Measurements from ENCODE around the gene TECPR2.

DNA sequence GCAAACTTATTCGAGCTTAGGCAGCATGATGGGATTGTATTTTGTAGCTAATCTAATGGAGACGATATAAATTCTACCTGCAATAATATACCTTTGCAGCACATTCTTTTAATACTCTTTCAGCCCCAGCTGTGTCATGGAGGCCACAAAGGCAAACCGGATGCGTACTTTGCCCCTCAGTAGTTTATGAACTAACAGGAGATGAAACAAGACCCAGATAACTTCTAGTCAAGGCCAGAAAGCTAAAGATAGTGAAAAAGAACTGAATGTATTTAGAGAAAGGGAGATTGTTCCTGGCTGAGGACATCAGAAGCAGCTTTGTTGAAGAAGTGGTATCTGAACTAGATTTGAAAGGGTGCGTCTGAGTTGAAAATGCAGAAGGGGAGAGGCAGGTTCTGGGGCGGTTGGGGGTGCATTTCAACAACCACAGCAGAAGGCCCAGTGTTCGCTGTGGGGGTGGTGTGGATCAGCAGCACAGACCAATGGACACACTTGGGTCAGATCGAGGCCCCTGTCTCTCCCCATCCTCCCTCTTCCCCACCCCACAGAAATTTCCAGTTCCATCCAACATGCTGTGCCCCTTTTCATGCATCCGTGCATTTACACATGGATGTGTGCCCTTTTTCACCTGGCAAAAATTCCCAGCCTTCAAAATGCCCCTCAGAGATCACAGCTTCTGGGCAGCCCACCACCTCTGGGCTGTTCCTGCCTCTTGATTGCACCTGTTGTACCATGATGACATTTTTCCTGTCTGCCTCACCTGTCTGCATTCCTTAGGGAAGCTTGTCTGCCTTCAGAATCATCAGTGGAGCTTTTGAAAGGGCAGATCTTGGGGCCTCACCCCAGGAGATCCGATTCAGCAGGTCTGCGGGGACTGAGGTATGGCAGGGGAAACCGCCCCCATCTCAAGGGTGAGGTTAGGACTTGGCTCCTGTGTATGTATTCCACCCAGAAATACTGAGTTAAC, 41.0 kb upstream of the TECPR2 start:
- TF ChIP-seq, protein P1, sequence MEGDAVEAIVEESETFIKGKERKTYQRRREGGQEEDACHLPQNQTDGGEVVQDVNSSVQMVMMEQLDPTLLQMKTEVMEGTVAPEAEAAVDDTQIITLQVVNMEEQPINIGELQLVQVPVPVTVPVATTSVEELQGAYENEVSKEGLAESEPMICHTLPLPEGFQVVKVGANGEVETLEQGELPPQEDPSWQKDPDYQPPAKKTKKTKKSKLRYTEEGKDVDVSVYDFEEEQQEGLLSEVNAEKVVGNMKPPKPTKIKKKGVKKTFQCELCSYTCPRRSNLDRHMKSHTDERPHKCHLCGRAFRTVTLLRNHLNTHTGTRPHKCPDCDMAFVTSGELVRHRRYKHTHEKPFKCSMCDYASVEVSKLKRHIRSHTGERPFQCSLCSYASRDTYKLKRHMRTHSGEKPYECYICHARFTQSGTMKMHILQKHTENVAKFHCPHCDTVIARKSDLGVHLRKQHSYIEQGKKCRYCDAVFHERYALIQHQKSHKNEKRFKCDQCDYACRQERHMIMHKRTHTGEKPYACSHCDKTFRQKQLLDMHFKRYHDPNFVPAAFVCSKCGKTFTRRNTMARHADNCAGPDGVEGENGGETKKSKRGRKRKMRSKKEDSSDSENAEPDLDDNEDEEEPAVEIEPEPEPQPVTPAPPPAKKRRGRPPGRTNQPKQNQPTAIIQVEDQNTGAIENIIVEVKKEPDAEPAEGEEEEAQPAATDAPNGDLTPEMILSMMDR (IDR thresholded peaks at IDR 0.05) = no peak
- TF ChIP-seq POLR2A (IDR thresholded peaks at IDR 0.05) = no peak
